Activated naive CD4-positive, alpha-beta T cell treated with Interleukin-2 at 50 U/mL for 16 hours (primary cell): ENCODE data around the gene CCDC85B.

Experiments used
- DNase-seq: peaks from one replicate; pipeline ENCODE4 v3.0.0-alpha.2; 2020

Gene CCDC85B

DNA sequence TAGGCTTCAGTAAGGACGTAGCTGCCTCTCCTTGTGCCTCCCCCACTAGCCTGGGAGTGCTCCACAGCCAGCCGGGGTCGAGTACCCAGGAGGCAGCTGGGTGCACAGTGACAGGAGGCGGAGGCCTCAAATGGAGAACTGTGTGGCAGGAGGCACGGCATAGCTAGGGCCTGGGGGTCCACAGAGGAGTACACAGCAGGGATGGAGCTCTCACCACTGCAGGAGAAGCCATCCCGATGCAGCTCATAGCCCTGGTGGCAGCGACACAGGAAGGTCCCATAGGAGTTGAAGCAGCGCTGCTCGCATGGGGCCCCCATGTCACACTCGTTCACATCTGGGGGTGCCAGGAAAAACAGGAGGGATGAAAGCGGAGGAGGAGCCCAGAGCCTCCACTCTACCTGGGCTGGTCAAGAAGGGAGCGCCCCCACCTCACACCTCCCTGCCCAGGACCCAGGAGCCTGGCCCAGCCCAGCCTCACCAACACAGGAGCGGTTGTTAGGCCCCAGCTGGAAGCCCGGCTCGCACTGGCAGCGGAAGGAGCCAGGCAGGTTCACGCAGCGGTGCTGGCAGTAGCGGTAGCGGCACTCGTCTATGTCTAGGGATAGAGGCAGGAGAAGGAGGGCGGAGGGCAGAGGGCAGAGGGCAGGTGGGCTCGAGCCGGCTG, 20.7 kb upstream of the CCDC85B start:
- DNase-seq, result no peak

DNA sequence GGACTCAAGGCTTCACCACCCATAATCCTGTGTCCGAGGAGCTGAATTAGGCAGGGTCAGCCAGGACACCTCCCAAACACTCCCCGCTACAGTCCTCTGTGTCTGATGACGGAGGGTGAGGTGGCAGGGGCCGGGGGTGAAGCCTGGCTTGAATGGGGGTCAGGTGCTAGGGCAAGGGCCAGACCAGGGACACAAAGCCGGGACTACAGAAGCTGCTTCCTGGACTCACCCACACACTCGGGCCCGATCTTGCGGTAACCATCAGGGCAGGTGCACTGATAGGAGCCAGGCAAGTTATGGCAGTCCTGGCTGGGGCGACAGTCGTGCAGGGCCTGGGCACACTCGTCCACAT, 20.2 kb upstream of the CCDC85B start:
- DNase-seq, result no peak

DNA sequence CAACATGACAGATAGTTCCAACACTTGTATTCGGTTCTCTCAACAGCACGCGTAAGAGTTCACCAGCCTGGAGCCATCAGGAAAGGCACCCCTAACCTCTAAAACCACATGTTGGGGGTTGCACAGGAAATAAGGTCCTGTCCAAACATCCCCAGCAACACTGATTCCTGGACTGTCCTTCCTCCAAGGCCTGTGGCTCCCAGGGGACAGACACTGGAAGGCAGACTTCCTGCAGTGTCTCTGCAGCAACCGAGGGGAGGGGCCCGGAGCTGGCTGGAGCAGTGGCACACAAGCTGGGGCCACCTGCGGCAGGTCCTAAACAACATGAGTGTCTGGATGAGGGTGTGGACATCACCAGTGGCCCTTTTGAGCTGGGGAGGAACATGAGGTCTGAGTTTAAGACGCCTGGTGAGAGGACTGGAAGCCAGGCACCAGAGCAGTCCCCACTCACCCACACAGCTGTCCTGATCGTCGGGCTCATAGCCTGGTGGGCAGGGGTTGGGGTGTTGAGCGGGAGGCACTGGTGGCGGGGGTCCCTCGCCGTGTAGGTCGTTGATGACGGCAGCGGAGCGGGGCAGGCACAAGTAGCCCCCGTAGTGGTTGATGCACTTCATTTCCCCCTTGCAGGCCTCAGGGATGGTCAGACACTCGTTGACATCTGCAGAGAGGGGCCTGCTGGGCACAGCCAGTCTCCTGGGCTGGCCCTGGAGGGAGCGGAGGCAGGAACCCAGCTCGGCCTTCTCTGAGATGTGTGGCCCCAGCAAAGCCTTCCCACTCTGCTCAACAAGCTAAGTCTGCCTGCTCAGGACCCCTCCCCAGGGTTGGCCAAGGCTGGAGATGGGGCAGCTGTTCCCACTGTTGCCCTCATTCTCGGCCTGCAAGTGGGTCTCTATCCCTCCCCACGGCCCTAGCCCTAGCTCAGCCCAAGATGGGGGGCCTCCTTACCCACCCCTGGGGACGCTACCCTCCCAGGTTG, 19.5 kb upstream of the CCDC85B start:
- no peak for DNase-seq

DNA sequence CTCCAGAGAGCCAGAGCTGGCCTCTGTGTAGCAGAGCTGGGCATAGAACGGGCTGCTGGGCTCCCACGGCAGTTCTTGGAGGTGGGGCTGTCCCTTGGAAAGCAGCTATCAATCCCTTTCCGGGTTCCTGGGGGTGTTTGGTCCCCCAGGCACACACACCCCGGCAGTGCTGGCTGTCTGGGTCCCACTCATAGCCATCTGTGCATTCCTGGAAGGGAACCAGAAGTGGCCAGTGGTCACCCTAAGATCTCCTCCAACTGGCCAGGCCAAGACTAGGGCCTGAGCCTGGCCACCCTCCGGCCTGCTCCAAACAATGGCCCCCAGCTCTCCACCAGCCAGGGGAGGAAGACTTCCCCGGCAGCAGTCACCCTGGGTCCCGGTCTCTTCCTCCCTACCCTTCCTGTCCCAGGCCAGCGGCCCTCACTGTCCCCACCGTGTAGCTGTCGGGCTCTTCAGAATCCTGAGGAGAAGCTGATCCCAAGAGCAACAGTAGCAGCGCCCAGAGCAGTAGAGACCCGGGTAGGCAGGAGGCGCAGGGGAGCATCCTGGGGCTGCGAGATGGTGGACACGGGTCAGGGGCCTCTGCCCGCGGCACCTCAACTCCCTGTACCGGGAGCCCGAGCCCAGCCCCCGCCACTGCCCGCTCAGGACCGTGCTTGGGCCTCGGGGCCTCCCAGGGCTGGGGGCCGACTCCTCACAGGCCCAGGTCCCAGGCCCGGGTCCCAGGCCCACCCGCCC, 18.5 kb upstream of the CCDC85B start:
- no peak for DNase-seq

DNA sequence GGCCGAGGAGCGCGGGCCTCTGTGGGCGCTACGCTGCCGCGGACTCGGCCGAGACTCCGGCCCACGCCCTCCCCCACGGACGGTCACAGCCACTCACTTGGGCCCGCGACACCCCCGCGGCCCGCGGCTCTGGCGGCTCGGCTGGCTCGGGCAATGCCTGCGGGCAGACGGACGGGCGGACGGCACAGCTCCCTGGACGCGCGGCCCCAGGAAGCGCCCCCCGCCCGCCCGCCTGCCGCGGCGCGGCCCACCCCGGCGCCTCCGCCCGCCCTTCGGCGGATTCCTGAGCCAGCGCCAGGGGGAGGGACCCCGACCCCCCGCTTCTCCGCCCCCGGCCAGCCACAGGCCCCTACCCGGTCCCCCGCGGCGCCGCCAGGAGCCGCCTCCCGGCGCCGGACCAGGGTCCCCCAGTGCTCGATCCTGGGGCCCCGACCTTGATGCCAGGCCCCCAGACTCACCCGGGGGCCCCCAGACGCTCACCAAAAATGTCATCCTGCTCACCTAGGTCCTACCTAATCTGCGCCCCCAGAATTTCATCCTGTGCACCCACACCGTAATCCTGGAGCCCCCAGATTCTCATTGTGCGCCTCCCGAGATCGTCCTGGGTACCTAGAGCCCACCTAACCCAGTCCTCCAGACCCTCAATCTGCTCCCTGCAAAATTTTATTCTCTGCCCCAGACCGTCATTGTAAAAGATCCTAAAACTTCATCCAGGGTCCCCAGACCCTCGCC, 17.7 kb upstream of the CCDC85B start, which contains the start of gene EFEMP2:
TSS of gene EFEMP2 (minus strand) at position 215 of the 732 bp plus-strand sequence. CDS start 446 bp downstream, outside the sequence.
- DNase-seq, result no peak

DNA sequence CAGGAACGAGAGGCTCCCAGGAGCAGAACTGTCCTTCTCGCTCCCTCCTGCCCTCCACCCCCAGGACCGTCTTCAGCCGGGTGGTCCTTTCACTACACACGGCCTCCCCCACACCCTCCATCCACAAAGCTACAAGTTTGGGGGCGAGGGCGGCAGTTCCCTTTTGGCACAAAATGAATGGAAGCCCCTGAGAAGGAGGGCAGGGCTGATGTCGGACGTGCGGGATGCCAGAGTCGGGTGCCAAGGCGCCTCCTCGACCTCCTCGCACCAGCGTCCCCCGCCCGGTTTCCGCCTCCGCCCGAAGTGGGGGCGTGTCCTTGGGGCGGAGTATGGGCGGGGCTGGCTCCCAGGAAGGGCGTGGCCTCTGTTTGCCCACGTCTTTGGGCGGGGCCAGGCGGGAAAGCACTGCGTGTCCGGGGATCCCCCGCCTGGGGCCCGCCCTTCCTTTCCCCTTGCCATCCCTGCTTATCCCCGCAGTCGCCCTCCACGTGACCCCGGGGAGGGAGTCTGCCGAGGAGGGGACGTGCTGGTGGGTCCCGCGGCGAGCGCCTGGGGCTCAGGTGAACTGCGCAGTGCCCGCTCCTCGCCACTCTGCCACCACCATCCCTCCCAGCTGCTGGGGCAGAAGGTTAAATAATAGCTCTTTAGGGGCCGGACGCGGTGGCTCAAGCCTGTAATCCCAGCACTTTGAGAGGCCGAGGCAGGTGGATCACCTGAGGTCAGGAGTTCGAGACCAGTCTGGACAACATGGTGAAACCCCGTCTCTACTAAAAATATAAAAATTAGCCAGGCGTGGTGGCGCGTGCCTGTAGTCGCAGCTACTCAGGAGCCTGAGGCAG, 16.9 kb upstream of the CCDC85B start:
- DNase-seq, result peak; percentile 95

DNA sequence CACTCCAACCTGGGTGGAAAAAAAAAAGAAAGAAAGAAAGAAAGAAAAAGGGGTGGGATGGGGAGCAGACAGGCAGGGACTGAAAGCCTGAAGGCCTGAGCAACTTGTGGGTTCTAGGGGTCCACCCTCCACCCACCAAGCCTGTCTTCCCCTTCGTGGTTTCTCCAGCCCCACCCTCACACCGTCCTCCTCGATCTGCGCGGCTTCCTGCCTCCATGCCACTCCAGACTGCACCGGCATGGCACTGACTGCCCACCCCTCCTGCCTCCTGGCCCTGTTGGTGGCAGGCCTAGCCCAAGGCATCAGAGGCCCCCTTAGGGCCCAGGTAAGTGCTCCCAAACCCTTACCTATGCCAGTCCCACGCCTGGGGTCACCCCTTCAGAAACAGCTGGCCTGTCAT, 10.9 kb upstream of the CCDC85B start, which contains the start of gene CTSW:
TSS of gene CTSW (plus strand) at position 221 of the 400 bp plus-strand sequence. CDS start at position 239, 18 bp downstream.
- DNase-seq, result peak; percentile 38

DNA sequence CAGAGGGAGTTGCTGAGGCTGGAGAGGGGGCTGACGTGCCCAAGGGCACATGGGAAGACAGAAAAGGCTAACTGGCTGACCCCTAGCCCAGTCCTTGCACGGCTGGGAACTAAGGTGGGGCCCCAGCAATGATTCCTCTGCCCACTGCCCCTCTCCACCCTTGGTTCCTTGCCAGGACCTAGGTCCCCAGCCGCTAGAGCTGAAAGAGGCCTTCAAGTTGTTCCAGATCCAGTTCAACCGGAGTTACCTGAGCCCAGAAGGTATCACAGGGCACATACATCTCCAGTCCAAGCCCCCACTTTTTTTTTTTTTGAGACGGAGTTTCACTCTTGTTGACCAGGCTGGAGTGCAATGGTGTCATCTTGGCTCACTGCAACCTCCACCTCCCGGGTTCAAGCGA, 10.4 kb upstream of the CCDC85B start:
- no peak for DNase-seq

DNA sequence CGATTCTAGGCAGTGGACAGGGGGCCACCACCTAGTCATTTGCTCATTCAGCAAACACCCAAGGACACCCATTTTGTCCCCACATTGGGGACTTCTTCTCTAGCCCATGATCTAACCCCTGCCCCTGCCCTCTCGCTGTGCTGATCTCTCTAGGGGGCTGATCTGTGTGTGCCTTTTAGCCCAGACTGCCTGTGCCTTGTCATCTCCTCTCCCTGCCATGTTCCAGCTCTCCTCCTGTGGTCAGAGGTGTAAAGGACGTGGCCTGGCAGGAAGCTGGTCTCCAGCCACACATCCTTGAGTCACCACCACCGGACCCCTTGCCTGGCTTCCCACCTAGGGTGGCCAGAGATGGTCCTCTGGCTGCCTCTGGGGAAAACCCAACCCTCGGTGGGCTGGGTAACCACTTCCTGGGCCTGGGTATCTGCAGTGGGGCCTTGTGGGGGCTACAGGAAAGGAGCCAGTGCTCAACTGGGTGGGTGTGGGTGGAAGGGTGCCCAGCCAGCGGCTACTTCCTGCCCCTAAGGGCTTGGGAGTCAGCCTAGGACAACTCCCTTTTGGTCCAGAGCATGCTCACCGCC, 9.5 kb upstream of the CCDC85B start:
- no peak for DNase-seq

DNA sequence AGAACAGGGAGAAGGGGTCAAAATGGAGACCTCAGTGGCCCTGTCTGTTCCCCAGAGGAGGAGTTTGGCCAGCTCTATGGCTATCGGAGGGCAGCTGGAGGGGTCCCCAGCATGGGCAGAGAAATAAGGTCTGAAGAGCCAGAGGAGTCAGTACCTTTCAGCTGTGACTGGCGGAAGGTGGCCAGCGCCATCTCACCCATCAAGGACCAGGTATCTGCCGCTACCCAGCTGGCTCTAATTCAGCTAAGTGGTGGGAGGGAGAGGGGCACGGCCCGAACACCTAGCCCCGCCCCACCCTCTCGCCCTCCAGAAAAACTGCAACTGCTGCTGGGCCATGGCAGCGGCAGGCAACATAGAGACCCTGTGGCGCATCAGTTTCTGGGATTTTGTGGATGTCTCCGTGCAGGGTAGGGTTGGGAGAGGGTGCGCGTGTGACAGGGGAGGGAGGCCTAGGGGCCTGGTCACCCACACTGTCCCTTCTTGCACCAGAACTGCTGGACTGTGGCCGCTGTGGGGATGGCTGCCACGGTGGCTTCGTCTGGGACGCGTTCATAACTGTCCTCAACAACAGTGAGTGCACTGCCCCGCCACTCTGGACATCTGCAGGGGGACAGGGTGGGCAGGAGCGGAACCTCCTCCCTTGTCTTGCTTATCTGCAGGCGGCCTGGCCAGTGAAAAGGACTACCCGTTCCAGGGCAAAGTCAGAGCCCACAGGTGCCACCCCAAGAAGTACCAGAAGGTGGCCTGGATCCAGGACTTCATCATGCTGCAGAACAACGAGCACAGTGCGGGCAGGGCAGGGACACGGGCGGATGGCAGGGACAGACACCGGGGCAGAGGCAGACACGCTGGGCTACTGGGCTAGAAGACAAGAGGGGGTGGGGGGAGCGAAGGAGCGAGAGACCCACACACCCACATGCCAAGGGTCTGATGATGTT, 8.1 kb upstream of the CCDC85B start:
- DNase-seq, result no peak

DNA sequence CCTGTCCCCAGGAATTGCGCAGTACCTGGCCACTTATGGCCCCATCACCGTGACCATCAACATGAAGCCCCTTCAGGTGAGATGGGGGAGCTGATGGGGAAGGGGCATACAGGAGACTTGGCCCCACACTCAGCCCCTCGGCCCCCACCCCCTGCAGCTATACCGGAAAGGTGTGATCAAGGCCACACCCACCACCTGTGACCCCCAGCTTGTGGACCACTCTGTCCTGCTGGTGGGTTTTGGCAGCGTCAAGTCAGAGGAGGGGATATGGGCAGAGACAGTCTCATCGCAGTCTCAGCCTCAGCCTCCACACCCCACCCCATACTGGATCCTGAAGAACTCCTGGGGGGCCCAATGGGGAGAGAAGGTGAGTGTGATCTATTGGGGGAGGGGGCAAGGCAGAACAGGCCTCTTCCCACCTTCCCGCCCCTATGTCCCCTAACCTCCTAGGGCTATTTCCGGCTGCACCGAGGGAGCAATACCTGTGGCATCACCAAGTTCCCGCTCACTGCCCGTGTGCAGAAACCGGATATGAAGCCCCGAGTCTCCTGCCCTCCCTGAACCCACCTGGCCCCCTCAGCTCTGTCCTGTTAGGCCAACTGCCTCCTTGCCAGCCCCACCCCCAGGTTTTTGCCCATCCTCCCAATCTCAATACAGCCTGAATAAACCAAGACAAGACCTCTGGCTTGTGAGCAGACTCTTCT, 7.3 kb upstream of the CCDC85B start:
- no peak for DNase-seq

DNA sequence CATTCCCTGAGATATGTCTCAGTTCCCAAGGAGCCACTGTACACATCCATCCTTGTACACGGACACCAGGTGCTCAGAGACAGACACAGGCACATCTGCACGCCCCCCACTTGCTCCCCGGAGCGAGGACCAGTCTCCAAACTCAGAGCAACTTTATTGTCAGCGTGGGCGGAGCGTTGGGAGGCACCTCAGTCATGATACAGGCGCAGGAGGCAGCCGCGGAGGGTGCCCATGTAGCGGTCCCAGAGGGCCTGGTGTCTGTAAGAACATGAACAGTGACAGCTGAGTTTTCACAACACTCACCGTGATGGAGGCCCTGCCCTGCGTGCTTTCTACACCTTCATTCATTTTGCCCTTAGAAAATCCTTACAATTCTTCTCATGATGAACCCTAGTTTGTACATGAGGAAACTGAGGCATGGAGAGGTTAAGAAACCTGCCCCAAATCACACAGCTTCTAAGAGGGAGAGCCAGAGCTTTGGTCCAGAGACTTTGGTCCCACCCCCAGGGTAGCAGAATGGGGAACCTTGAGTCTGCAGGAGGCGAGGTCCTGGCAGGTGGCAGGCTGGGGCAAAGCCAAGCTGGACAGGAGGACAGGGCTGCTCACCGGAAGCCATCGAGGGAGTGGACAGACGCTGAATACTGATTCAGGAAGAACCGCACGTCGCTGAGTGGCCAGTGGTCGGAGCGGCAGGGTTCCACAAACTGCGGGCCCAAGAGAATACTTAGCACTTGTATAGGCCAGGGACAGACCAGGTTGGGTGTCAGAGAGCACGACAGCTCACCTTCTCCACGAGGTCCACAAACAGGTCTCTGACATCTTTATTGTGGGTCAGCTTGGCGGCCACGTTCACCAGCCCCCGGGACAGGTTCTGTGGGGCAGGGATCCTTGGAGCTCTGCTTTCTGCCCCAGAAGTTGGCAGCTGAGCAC, 6.4 kb upstream of the CCDC85B start:
- no peak for DNase-seq

DNA sequence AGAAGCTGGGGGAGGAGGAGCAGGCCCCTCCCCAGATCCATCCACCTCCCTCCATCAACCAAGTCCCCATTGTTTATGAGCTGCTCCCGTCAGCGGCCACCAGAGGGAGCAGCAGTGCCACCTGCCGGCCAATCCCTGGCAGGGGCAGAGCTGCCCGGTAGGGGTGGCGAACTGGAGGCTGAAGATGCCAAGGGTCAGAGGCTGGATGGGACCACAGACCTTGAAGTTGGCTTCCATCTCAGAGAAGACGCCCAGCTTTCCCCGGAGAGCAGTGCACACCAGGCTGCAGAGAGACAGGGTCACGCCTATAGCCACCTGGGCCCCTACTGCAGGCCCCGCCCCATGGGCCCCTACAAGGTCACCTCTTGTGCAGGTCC, 5.8 kb upstream of the CCDC85B start:
- DNase-seq, result peak; percentile 85

DNA sequence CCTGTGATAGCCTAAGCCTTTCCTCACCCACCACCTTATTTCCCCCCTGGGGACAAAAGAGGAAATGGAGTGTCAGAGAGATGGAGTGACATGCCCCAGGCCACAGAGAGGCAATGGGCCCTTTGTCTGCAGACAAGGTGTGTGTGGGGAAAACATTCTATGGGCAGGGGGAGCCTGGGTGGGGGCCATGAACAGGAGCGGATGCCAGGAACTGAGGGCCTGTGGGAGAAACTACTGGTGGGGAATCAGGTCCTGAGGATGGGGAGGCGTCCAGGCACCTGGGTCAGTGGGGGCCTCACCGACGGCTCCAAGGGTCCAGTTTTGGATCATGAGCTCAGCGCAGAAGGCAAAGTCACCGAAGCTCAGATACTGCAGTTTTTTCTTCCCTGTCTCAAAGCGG, 5.2 kb upstream of the CCDC85B start:
- no peak for DNase-seq

DNA sequence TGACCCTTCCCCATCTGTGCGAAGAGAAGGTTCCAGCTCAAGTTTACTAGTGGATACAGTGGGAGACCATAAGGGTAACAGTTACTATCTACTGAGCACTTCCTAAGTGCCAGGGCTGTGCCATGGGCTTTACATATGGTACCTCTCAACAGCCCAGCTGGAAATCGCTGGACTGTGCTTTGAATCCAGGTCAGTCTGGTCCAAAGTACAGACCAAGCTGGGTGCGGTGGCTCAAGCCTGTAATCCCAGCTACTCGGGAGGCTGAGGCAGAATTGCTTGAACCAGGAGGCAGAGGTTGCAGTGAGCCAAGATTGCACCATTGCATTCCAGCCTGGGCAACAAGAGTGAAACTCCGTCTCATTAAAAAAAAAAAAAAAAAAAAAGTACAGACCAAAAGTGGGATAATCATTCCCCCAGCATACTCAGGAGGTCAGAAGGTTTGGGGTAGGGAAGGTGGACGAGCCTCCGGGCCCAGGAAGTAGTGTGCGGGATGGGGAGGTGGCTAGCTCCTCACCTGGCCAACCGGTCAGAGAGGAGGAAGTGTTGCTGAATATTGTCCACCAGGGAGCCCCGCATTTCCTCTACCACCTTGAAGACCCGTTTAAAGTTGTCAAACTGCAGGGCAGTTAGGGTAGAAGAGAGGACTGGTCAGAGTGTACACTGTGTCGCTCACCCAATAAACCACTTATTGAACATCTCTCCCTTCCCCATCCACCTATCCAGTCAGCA, 4.5 kb upstream of the CCDC85B start:
- DNase-seq, result no peak

DNA sequence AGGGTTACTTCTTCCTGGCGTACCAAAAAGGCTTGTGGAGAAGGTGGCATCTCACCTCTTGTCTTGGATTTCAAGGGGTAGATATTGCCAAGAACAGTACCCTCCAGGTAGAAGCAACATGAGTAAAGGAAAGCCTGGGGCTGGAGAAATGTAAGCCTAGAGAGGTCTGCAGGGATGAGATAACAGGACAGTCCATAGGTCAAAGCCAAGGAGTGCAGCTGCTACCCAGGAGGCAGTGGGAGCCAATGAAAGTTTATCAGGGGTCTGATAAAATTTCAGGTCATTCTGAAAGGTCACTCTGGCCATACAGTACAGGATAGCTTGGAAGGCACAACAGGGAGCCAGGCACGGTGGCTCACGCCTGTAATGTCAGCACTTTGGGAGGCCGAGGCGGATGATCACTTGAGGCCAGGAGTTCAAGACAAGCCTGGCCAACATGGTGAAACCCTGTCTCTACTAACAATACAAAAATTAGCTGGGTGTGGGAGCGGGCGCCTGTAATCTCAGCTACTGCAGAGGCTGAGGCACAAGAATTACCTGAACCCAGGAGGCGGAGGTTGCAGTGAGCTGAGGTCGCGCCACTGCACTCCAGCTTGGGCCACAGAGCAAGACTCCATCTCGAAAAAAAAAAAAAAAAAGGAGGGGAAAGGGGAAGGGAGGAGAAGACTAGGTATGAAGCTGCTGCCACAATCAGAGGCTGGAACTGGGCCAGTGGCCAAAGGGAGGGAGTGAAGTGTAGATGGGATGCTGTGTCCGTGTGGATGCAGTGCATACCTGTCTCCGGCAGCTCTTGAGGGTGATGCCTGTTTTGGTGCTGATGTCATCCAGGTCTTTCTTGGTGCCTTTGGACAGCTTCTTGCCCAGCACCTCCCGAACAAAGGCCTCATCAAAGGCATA, 3.4 kb upstream of the CCDC85B start:
- DNase-seq, result no peak
